HG03045 (cell line): ENCODE measurements around the gene DDX39A.
"Not testable (repeated sequence)": the region's sequence is repeated elsewhere in the genome, so short reads cannot be mapped to it uniquely, and the experiment has no call there.

Experiments used
- ATAC-seq: cut with Tn5 transposase; IDR thresholded peaks from one replicate; pipeline ENCODE4 v1.9.1; 2021; ENCODE audit warnings: mild to moderate bottlenecking, moderate library complexity; ENCODE audit not compliant: unreplicated experiment

Gene DDX39A

GRCh38 chr19:14391156-14391821, 27.9 kb downstream of the DDX39A start:
- ATAC-seq: no peak

GRCh38 chr19:14390548-14390947, 28.6 kb downstream of the DDX39A start:
- no peak for ATAC-seq

- ATAC-seq: no peak
Observed at GRCh38 chr19:14385492-14385891, 33.6 kb downstream of the DDX39A start.

GRCh38 chr19:14383661-14384555, 35.2 kb downstream of the DDX39A start:
- no peak for ATAC-seq

- ATAC-seq: peak; percentile 22
Observed at GRCh38 chr19:14381689-14382474, 37.3 kb downstream of the DDX39A start.

- ATAC-seq: no peak
Observed at GRCh38 chr19:14379294-14380065, 39.7 kb downstream of the DDX39A start.

GRCh38 chr19:14378890-14379289, 40.3 kb downstream of the DDX39A start:
- ATAC-seq: no peak

GRCh38 chr19:14377883-14378328, 41.2 kb downstream of the DDX39A start:
- no peak for ATAC-seq

GRCh38 chr19:14375582-14376291, 43.4 kb downstream of the DDX39A start:
- no peak for ATAC-seq

GRCh38 chr19:14375055-14375581, 44.0 kb downstream of the DDX39A start:
- ATAC-seq: no peak

- ATAC-seq: not testable (repeated sequence)
Observed at GRCh38 chr19:14374313-14374712, 44.8 kb downstream of the DDX39A start.

GRCh38 chr19:14372384-14373077, 46.6 kb downstream of the DDX39A start:
- ATAC-seq: not testable (repeated sequence)

GRCh38 chr19:14371301-14371821, 47.8 kb downstream of the DDX39A start:
- no peak for ATAC-seq

- no peak for ATAC-seq
Observed at GRCh38 chr19:14370940-14371280, 48.2 kb downstream of the DDX39A start.

- ATAC-seq: no peak
Observed at GRCh38 chr19:14370169-14370939, 48.8 kb downstream of the DDX39A start.

- no peak for ATAC-seq
Observed at GRCh38 chr19:14369399-14370168, 49.6 kb downstream of the DDX39A start.

GRCh38 chr19:14368011-14368513, 51.1 kb downstream of the DDX39A start:
- ATAC-seq: no peak
